Astrocyte of the cerebellum (primary cell): ENCODE results near the gene MAN1C1.

Source experiments
- DNase-seq: peaks from one replicate; pipeline ENCODE4 v3.0.0-alpha.2; 2011; ENCODE audit warnings: low read depth
- H3K4me3 ChIP-seq: 2 replicates; pipeline ENCODE4 v1.5.1; 2011; ENCODE audit warnings: mild to moderate bottlenecking, low read depth, low read length, moderate library complexity
- CTCF ChIP-seq: IDR thresholded peaks from 2 replicates; pipeline ENCODE4 v1.5.1; 2012; ENCODE audit warnings: low read length, low read depth, moderate library complexity, mild to moderate bottlenecking; ENCODE audit errors: missing control alignments
- in situ Hi-C: cut with HindIII; loops from 2 replicates; pipeline ENCODE4 v1.10.0; 2017; ENCODE audit warnings: low sequenced_read_pairs

MAN1C1 gene

GRCh38 chr1:25684216-25684965 is 67.8 kb downstream of the MAN1C1 start:
- in situ Hi-C loops, result no loop called here
- no peak for TF ChIP-seq CTCF
- H3K4me3 ChIP-seq, result no peak overlapping the region
- DNase-seq, result no peak

GRCh38 chr1:25685211-25685750 is 68.7 kb downstream of the MAN1C1 start:
- in situ Hi-C loops, result no loop called here
- TF ChIP-seq CTCF, result no peak
- H3K4me3 ChIP-seq, result no peak overlapping the region
- DNase-seq, result no peak

- H3K4me3 ChIP-seq, result no peak overlapping the region
- TF ChIP-seq CTCF, result no peak
- in situ Hi-C loops, result no loop called here
- DNase-seq, result no peak
Observed at GRCh38 chr1:25685938-25686665, 69.5 kb downstream of the MAN1C1 start.

- DNase-seq, result no peak
- in situ Hi-C loops, result no loop called here
- TF ChIP-seq CTCF, result no peak
- H3K4me3 ChIP-seq, result no peak overlapping the region
Observed at GRCh38 chr1:25687221-25688017, 70.8 kb downstream of the MAN1C1 start.

GRCh38 chr1:25688390-25689119 is 72.0 kb downstream of the MAN1C1 start:
- no peak overlapping the region for H3K4me3 ChIP-seq
- TF ChIP-seq CTCF, result no peak
- DNase-seq, result no peak
- in situ Hi-C loops, result no loop called here
